Measurements from ENCODE around the gene MTMR4.
"Not testable (repeated sequence)": the region's sequence is repeated elsewhere in the genome, so short reads cannot be mapped to it uniquely, and the experiment has no call there.

MTMR4 gene

DNA sequence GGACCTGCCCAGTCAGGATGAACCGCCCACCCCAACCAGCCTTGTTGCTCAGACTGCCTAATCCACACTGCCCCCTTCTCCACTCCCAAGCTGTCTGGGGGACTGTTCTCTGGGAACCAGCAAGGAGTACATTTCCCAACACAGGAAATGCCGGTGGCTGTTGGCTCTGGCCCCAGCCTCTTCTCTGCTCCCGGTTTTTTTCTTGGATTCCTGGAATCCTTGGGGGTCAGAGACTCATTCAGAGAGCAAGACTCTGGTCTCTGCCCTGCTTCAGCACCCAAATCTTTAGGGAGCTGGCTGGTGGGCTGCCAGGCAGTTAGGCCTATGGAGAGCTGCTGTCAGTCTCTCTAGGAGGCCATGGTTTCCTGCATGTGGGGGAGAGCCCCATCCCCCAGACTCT, 10.8 kb upstream of the MTMR4 start:
- no peak for DNase-seq (ENCODE audit: low read depth in 2 of 2)

DNA sequence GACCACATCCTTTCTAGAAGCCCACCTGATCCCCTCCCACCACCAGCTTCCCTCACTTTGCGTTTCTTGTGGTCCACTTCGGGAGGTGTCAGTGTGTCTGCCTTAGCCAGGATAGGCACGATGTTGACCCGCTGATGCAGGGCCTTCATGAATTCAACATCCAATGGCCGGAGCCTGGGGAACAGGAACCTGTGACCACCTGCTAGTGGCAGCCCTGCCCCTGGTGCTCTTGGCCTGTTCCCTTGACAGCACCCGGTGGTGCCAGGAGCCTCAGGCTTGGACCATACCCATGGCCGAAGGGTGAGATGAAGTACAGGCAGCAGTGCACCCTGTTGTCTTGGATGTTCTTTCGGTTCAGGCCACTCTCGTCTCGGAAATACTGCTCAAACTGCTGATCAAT, 7.2 kb upstream of the MTMR4 start:
- DNase-seq (ENCODE audit: low read depth in 2 of 2) = no peak

GRCh38 chr17:58520843-58521430, 6.5 kb upstream of the MTMR4 start:
- no peak for DNase-seq (ENCODE audit: low read depth in 2 of 2)

DNA sequence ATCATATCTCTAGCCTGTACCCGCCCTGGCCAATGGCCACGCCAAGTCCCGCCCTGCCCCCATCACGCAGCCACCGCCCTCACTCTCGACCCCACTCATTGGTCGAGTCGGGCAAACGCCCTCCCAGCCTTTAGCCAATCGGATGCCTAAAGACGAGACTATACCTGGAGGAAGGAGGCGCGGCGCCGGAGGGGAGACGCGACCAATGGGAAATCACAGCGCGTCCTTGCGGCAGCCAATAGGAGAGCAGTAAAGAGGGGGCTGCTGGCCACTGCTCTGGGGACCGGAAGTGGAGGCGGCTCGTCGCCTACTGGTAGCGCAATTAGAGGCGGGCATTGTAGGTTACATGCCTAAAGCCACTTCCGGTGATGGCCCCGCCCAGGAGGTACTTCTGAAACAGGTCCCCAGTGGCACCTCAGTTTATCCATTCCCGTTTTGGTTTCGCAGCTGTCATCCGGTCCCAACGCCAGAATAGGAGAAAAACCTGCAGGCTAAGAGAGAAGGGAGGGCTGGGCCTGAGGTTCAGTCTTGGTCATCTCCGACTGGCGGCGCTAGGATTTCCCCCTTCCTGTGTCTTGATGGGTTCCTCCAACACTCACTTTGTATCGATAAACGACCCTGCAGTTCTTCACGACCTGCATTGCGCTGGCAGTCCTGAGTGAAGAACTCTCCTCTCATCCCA, 3.6 kb upstream of the MTMR4 start:
- peak; percentile 99 for DNase-seq (ENCODE audit: low read depth in 2 of 2)

- DNase-seq (ENCODE audit: low read depth in 2 of 2) = no peak
Measured at GRCh38 chr17:58517378-58517927, 3.0 kb upstream of the MTMR4 start.

- no peak for DNase-seq (ENCODE audit: low read depth in 2 of 2)
Measured at GRCh38 chr17:58516644-58517377, 2.4 kb upstream of the MTMR4 start.

- no peak for DNase-seq (ENCODE audit: low read depth in 2 of 2)
Measured at GRCh38 chr17:58515286-58515685, 848 bp upstream of the MTMR4 start.

GRCh38 chr17:58514770-58515157, 326 bp upstream of the MTMR4 start:
- DNase-seq (ENCODE audit: low read depth in 2 of 2) = no peak

GRCh38 chr17:58513267-58513964, 1.0 kb downstream of the MTMR4 start:
- DNase-seq (ENCODE audit: low read depth in 2 of 2) = no peak

GRCh38 chr17:58510075-58510474, 4.4 kb downstream of the MTMR4 start:
- no peak for DNase-seq (ENCODE audit: low read depth in 2 of 2)

DNA sequence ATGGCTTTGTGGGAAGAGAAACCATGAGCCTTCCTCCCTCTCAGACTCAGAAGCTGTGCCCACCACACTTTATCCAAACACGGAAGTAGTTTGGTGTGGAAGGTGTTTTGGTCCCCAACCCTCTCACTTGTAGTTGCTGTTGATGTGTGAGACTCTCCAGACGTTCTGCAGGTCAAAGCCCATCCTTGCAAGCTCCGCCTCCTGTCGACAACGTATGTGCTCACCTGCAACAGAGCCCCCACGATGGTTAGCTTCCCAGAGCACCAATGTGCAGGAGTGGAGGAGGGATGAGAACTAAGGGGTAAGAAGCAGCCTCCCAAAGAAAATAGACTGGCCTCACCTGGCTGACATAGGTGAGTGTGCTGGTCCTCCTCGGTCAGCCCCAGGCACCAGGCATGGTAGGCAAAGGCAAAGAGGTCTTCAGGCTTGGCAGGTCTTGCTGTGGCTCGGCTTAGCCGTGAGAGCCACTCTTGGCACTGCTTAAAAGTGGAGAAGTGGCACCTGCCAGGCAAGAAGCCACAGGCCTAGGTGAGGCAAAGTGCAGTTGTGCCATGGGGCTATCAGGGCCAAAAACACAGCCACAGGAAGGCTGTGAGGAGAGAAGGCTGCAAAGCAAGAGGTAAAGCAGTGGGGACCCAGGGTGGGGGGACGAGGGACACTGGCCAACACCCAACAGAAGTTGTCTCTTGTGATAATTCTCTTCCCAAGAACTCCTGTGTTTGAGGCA, 5.9 kb downstream of the MTMR4 start:
- no peak for DNase-seq (ENCODE audit: low read depth in 2 of 2)

- DNase-seq (ENCODE audit: low read depth in 2 of 2) = no peak
Measured at GRCh38 chr17:58507123-58507634, 7.3 kb downstream of the MTMR4 start.

DNA sequence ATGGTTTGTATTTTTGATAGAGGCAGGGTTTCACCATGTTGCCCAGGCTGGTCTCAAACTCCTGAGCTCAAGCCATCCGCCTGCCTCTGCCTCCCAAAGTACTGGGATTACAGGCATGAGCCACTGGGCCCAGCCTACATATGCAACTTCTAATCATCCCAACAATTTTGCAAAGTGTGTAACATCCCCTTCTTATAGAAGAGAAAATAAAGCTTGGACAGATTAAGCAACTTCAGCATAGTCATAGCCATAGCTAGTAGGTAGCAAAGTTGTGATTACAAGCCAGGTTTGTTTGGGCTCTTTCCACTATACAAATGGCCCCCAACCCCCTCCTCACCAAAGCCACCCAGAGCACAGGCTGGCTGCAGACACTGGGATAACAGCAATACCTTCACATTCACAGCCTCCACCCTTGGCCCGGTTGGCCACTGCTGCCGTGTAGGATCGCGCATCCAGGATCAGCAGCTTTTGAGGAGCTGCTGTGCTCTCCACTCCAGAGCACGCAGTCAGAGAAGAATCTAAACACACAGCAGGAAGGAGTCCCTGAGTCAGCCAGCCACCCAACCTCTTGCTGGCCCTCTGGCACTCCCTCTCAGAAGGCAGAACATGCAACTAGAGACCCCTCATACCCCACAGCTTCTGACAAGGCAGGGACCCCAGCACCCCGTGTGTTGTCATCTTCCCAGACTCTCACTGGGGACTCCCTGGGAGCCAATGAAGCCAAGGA, 7.9 kb downstream of the MTMR4 start:
- DNase-seq (ENCODE audit: low read depth in 2 of 2) = no peak

DNA sequence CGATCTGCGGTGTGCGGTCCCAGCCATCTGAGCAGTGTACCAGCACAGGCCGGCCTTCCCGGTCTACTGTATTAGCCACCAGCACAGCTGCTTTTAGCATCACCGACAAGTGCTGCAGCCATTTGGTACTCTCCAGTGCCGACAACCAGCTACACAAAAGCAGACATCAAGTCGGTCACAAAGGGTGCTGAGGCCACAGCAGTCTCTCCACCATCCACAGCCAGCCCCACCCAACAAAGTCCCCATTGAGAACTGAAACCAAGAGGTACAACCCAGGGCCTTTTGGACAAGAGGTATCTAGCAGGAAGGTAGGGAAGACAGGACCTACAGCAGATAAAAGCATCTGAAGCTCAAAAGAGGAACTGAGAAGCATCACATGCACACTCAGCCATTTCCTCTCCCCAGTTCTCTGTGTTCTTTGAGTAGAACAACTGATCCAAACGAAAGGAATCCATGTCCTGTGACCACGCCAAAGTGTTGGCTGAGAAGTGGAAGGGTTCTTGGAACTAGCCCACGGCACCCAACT, 9.5 kb downstream of the MTMR4 start:
- DNase-seq (ENCODE audit: low read depth in 2 of 2) = no peak

DNA sequence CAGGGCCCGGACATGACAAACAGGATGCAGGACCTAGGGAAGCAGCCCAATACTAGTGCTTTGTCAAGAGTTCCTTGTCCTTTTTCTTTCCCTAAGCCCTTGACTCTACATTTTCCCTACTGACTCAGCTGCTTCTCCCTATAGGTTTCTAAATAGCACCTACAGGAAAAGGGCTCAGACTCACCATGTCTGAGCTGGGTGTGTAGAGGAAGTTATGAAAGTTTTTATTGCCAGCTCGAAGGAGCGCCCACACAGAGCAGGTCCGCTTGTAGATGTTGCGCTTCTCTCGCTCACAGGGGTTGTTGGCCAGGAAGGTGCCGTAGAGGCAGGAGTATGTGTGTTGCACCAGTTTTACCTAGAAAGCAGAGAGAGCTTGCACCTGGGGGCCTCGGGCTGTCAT, 10.6 kb downstream of the MTMR4 start:
- no peak for DNase-seq (ENCODE audit: low read depth in 2 of 2)

GRCh38 chr17:58503134-58503533, 11.3 kb downstream of the MTMR4 start:
- not testable (repeated sequence) for DNase-seq (ENCODE audit: low read depth in 2 of 2)

- DNase-seq (ENCODE audit: low read depth in 2 of 2) = no peak
Measured at GRCh38 chr17:58501451-58501850, 13.0 kb downstream of the MTMR4 start.

DNA sequence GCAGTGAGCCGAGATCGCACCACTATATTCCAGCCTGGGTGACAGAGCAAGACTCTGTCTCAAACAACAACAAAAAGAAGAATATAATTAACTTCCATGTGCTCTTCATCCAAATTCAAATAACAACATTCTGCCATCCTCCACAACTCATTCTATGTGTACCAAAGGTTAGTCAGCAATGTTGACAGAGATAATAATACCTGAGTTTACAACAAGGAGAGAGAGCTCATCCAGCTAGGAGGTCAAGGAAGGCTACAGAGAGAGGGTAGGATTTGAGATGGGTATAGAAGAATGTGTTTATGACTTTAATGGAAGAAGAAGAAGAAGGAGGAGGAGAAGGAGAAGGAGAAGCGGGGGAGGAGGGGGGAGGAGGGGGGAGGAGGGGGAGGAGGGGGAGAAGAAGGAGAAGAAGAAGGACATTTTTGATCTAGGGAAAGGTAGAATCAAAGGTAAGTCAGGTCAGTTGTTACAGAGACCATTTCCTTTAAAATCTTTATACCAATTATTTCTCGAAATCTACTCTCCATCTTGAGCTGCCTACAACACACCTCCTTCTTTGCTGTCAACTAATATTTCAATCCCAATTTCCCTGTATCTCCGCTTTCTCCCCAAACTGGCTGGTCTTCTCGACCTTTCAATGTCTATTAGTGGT, 16.1 kb downstream of the MTMR4 start:
- no peak for DNase-seq (ENCODE audit: low read depth in 2 of 2)

DNA sequence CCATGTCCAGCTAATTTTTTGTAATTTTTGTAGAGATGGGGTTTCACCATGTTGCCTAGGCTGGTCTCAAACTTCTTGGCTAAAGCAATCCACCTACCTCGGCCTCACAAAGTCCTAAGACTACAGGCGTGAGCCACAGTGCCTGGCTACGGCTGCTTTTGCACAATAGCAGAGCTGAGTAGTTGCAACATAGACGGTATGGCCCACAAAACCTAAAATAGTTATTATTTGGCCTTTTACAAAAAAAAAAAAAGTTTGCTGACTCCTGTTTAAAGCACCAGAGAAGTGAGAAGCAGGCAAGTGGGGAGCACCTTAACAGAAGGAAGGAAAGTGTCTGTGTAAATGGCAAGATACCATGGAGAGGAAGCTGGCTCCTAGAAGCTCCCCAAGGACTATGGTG, 20.9 kb downstream of the MTMR4 start:
- DNase-seq (ENCODE audit: low read depth in 2 of 2) = no peak
